Activated naive CD8-positive, alpha-beta T cell treated with anti-CD3 and anti-CD28 coated beads, Interleukin-2, amount 10 ng/mL, durations not matched to agents 7 days and 5 days (primary cell): ENCODE results near the gene MMEL1. TPM values are rescaled to one million over a fixed set of nuclear protein-coding genes. Genes with fewer than 3 reads are reported as not detected.

Source experiments
- ATAC-seq: fragments of 150-1000 bp; cut with Tn5 transposase; one replicate; pipeline ENCODE4 v1.10.0; 2021; ENCODE audit warnings: low read depth, moderate library complexity
- POLR2A ChIA-PET: fragments of 350-600 bp; sonication (Branson Sonifier 250); formaldehyde crosslinking; loops from one replicate; lab custom pipeline; 2021; ENCODE audit warnings: antibody characterized with exemption; lab: Charles Lee
- DNase-seq: peaks from one replicate; pipeline ENCODE4 v3.0.0; 2021
- H3K27ac Mint-ChIP-seq: one replicate; pipeline ENCODE4 v1.8.0; 2022; ENCODE audit warnings: mild to moderate bottlenecking, mixed read lengths
- H3K27me3 Mint-ChIP-seq: one replicate; pipeline ENCODE4 v1.8.0; 2022; ENCODE audit warnings: mild to moderate bottlenecking, moderate library complexity, mixed read lengths
- H3K36me3 Mint-ChIP-seq: one replicate; pipeline ENCODE4 v1.8.0; 2021; ENCODE audit warnings: mild to moderate bottlenecking, mixed read lengths
- H3K4me1 Mint-ChIP-seq: one replicate; pipeline ENCODE4 v1.8.0; 2021; ENCODE audit warnings: mixed read lengths
- H3K4me3 Mint-ChIP-seq: one replicate; pipeline ENCODE4 v1.8.0; 2022; ENCODE audit warnings: mild to moderate bottlenecking, moderate library complexity, mixed read lengths
- H3K9me3 Mint-ChIP-seq: one replicate; pipeline ENCODE4 v1.8.0; 2021; ENCODE audit warnings: mixed read lengths
- total RNA-seq, 2 experiments: library from RNA; stranded (reverse); gene quantifications; one replicate each; pipeline ENCODE4 v1.2.3, GENCODE V29; 2021

Gene MMEL1
- total RNA-seq, 2 experiments from 2014 or later, result 3.0 to 4.1 TPM

GRCh38 chr1:2610036-2610959, 22.5 kb downstream of the MMEL1 start:
- DNase-seq, result no peak
- no peak overlapping the region for H3K27ac Mint-ChIP-seq
- POLR2A ChIA-PET, result no interaction called here
- H3K27me3 Mint-ChIP-seq, result no peaks in the 10 kb centered on the region
- ATAC-seq, result no peak
- H3K4me1 Mint-ChIP-seq, result no peaks in the 10 kb centered on the region
- H3K4me3 Mint-ChIP-seq, result no peak overlapping the region
- peaks cover 1% of the 10 kb centered on the region for H3K36me3 Mint-ChIP-seq
- peaks cover 11% of the 10 kb centered on the region for H3K9me3 Mint-ChIP-seq

- Mint-ChIP-seq H3K36me3 (no peaks in the 10 kb centered on the region), H3K4me3 (no peak overlapping the region), H3K27me3 (no peaks in the 10 kb centered on the region), H3K9me3 (peaks cover 9% of the 10 kb centered on the region), H3K27ac (no peak overlapping the region), H3K4me1 (no peaks in the 10 kb centered on the region)
- no peak for ATAC-seq
- POLR2A ChIA-PET, result no interaction called here
- no peak for DNase-seq
Observed at GRCh38 chr1:2609319-2610035, 23.3 kb downstream of the MMEL1 start.

- POLR2A ChIA-PET, result no interaction called here
- Mint-ChIP-seq H3K27me3 (peaks cover 2% of the 10 kb centered on the region), H3K27ac (no peak overlapping the region), H3K4me1 (no peaks in the 10 kb centered on the region), H3K9me3 (peaks cover 2% of the 10 kb centered on the region), H3K4me3 (no peak overlapping the region), H3K36me3 (no peaks in the 10 kb centered on the region)
- DNase-seq (no peak), ATAC-seq (no peak)
Observed at GRCh38 chr1:2607641-2608091, 25.1 kb downstream of the MMEL1 start.

- Mint-ChIP-seq H3K27me3 (peaks cover 3% of the 10 kb centered on the region), H3K36me3 (no peaks in the 10 kb centered on the region), H3K27ac (no peak overlapping the region), H3K9me3 (peaks cover 2% of the 10 kb centered on the region), H3K4me1 (no peaks in the 10 kb centered on the region), H3K4me3 (no peak overlapping the region)
- POLR2A ChIA-PET, result no interaction called here
- DNase-seq (no peak), ATAC-seq (no peak)
Observed at GRCh38 chr1:2606881-2607621, 25.8 kb downstream of the MMEL1 start.

GRCh38 chr1:2606396-2606880, 26.4 kb downstream of the MMEL1 start:
- Mint-ChIP-seq H3K4me1 (no peaks in the 10 kb centered on the region), H3K9me3 (peaks cover 2% of the 10 kb centered on the region), H3K4me3 (no peak overlapping the region), H3K27ac (no peak overlapping the region), H3K36me3 (no peaks in the 10 kb centered on the region), H3K27me3 (peaks cover 3% of the 10 kb centered on the region)
- POLR2A ChIA-PET, result no interaction called here
- ATAC-seq (no peak), DNase-seq (no peak)

- H3K4me1 Mint-ChIP-seq, result no peaks in the 10 kb centered on the region
- no peak for ATAC-seq
- no peak for DNase-seq
- POLR2A ChIA-PET, result interaction anchor here (0.6 kb wide), 1 partner anchor 11 kb away, joined by 5 read pairs; no protein-coding TSS in a partner anchor
- H3K4me3 Mint-ChIP-seq, result no peak overlapping the region
- H3K27ac Mint-ChIP-seq, result no peak overlapping the region
- H3K9me3 Mint-ChIP-seq, result peaks cover 2% of the 10 kb centered on the region
- H3K36me3 Mint-ChIP-seq, result no peaks in the 10 kb centered on the region
- peaks cover 3% of the 10 kb centered on the region for H3K27me3 Mint-ChIP-seq
Observed at GRCh38 chr1:2605509-2606395, 27.1 kb downstream of the MMEL1 start.

- Mint-ChIP-seq H3K9me3 (peaks cover 2% of the 10 kb centered on the region), H3K4me1 (no peaks in the 10 kb centered on the region), H3K27me3 (peaks cover 3% of the 10 kb centered on the region), H3K27ac (no peak overlapping the region), H3K36me3 (no peaks in the 10 kb centered on the region), H3K4me3 (no peak overlapping the region)
- no peak for ATAC-seq
- POLR2A ChIA-PET, result interaction anchor here (0.6 kb wide), 1 partner anchor 11 kb away, joined by 5 read pairs; no protein-coding TSS in a partner anchor
- DNase-seq, result no peak
Observed at GRCh38 chr1:2604844-2605508, 27.8 kb downstream of the MMEL1 start.

- POLR2A ChIA-PET, result no interaction called here
- no peak overlapping the region for H3K27ac Mint-ChIP-seq
- no peaks in the 10 kb centered on the region for H3K36me3 Mint-ChIP-seq
- DNase-seq (no peak), ATAC-seq (no peak)
- H3K27me3 Mint-ChIP-seq, result peaks cover 3% of the 10 kb centered on the region
- H3K4me3 Mint-ChIP-seq, result no peak overlapping the region
- no peaks in the 10 kb centered on the region for H3K4me1 Mint-ChIP-seq
- H3K9me3 Mint-ChIP-seq, result peaks cover 2% of the 10 kb centered on the region
Observed at GRCh38 chr1:2604156-2604843, 28.5 kb downstream of the MMEL1 start.

GRCh38 chr1:2603521-2604155, 29.2 kb downstream of the MMEL1 start:
- Mint-ChIP-seq H3K4me3 (no peak overlapping the region), H3K9me3 (peaks cover 2% of the 10 kb centered on the region), H3K27ac (no peak overlapping the region), H3K27me3 (peaks cover 3% of the 10 kb centered on the region), H3K4me1 (no peaks in the 10 kb centered on the region), H3K36me3 (no peaks in the 10 kb centered on the region)
- ATAC-seq (no peak), DNase-seq (no peak)
- POLR2A ChIA-PET, result no interaction called here

GRCh38 chr1:2602866-2603520, 29.8 kb downstream of the MMEL1 start:
- POLR2A ChIA-PET, result no interaction called here
- Mint-ChIP-seq H3K27ac (no peak overlapping the region), H3K36me3 (no peaks in the 10 kb centered on the region), H3K9me3 (no peaks in the 10 kb centered on the region), H3K4me3 (no peak overlapping the region), H3K4me1 (no peaks in the 10 kb centered on the region), H3K27me3 (peaks cover 3% of the 10 kb centered on the region)
- ATAC-seq, result no peak
- DNase-seq, result no peak

GRCh38 chr1:2602311-2602835, 30.4 kb downstream of the MMEL1 start:
- no peaks in the 10 kb centered on the region for H3K4me1 Mint-ChIP-seq
- ATAC-seq, result no peak
- peaks cover 3% of the 10 kb centered on the region for H3K27me3 Mint-ChIP-seq
- DNase-seq, result no peak
- H3K36me3 Mint-ChIP-seq, result no peaks in the 10 kb centered on the region
- no peaks in the 10 kb centered on the region for H3K9me3 Mint-ChIP-seq
- POLR2A ChIA-PET, result no interaction called here
- no peak overlapping the region for H3K27ac Mint-ChIP-seq
- H3K4me3 Mint-ChIP-seq, result no peak overlapping the region
